ENCODE data around the gene CAMSAP2. TPM values are rescaled to one million over a fixed set of nuclear protein-coding genes. Genes with fewer than 3 reads are reported as not detected.

Gene CAMSAP2
- total RNA-seq, 1 donor from 2014 or later = 47.9 TPM

DNA sequence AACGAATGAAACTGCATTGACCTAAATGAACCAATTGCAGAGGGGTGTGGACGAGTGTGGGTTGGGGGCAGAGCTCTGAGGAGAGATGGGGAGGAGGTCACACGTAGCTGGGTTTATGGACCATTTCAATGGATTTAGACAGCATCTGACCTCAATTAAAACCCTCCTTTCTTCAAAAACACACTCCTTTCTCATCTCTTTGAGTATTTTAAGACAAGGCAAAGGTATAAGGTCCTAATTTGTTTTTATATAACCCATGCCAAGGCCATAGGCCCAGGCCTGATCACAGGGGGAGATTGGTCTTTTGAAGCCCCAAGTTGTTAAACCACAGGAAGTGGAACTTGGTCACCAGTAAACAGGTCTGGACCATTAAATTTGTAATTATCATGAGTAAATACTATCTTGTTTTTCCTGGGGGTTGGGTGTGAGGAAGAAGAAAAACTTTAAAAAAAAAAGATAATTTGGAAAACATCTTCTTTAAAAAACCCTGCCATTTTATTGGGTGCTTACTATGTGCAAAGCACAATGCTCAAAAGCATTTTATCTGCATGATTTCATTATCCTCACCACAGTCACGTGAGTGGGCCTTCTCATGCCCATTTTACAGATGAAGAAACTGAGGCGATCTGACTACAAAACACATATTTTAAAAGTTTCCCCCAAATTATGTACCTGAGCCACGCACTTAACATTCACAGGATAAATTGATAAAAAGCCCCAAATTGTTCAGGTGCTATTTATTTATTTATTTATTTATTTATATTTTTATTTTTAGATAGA, 147.1 kb downstream of the CAMSAP2 start:
- Mint-ChIP-seq H3K36me3 (no peaks in the 10 kb centered on the region), H3K9me3 (no peaks in the 10 kb centered on the region), H3K4me1 (peaks cover 4% of the 10 kb centered on the region), H3K4me3 (no peak overlapping the region), H3K27me3 (ENCODE audit: low read depth) (no peaks in the 10 kb centered on the region), H3K27ac (no peak overlapping the region)
- TF ChIP-seq, protein P1, sequence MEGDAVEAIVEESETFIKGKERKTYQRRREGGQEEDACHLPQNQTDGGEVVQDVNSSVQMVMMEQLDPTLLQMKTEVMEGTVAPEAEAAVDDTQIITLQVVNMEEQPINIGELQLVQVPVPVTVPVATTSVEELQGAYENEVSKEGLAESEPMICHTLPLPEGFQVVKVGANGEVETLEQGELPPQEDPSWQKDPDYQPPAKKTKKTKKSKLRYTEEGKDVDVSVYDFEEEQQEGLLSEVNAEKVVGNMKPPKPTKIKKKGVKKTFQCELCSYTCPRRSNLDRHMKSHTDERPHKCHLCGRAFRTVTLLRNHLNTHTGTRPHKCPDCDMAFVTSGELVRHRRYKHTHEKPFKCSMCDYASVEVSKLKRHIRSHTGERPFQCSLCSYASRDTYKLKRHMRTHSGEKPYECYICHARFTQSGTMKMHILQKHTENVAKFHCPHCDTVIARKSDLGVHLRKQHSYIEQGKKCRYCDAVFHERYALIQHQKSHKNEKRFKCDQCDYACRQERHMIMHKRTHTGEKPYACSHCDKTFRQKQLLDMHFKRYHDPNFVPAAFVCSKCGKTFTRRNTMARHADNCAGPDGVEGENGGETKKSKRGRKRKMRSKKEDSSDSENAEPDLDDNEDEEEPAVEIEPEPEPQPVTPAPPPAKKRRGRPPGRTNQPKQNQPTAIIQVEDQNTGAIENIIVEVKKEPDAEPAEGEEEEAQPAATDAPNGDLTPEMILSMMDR (IDR thresholded peaks at IDR 0.05; ENCODE audit: unreplicated experiment) = no peak
- DNase-seq (ENCODE audit: low spot score in 2 of 2, unreplicated experiment in 2 of 2) = no peak

DNA sequence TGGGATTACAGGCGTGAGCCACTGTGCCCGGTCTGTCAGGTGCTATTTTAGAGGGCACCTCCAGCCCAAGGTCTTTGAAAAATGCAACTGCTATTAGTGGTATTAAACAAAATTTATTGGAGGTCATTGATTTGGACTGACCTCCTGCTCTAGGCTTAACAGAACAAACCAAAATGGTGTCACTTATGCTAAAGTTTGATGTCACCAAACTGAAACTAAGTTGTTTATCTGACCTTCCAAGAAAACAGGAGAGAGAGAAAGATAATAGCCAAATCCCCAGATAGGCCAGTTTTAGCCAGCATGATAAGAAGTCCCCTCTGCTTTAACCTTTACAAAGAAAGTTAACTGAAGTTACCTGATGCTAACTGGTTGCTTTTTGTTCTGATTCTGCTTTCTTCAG, 147.9 kb downstream of the CAMSAP2 start:
- DNase-seq (ENCODE audit: low spot score in 2 of 2, unreplicated experiment in 2 of 2) = no peak
- Mint-ChIP-seq H3K4me3 (no peak overlapping the region), H3K36me3 (no peaks in the 10 kb centered on the region), H3K9me3 (no peaks in the 10 kb centered on the region), H3K27me3 (ENCODE audit: low read depth) (no peaks in the 10 kb centered on the region), H3K4me1 (peaks cover 6% of the 10 kb centered on the region), H3K27ac (no peak overlapping the region)
- TF ChIP-seq, protein P1 (IDR thresholded peaks at IDR 0.05; ENCODE audit: unreplicated experiment) = no peak

- no peak for DNase-seq (ENCODE audit: low spot score in 2 of 2, unreplicated experiment in 2 of 2)
- H3K4me3 Mint-ChIP-seq = no peak overlapping the region
- TF ChIP-seq, protein P1 (IDR thresholded peaks at IDR 0.05; ENCODE audit: unreplicated experiment) = no peak
- H3K27ac Mint-ChIP-seq = no peak overlapping the region
- no peaks in the 10 kb centered on the region for H3K9me3 Mint-ChIP-seq
- H3K4me1 Mint-ChIP-seq = peaks cover 8% of the 10 kb centered on the region
- no peaks in the 10 kb centered on the region for H3K36me3 Mint-ChIP-seq
- no peaks in the 10 kb centered on the region for H3K27me3 Mint-ChIP-seq (ENCODE audit: low read depth)
These were observed 148.3 kb downstream of the CAMSAP2 start for GRCh38 chr1:200887036-200887435.

DNA sequence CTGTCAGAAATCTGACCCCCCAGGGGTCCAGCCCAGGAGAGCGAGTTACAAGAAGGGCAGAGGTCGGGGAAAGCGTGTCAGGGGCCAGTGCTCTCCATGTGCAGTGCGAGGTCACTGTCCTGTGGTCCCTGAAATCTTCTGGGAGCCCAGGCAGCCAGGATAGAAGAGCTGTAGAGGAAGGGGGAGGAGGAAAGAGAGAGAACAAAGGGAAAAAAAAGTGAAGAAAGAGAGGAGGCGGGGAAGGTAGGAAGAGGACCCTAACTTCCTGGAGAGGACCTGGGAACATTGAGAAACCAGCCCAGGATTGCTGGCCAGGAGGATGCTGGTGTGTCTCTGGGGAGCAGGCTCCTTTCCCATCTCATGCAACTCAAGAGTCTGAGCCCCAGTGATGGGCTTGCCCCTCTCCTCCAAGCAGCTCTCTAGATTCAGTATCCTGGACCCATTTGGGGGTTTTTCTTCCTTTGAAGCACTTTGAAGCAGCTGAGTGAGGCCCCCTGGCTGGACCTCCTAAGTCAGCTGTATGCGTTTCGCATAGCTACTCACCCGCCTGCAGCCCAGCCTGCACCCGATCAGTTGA, 149.2 kb downstream of the CAMSAP2 start:
- Mint-ChIP-seq H3K4me1 (peaks cover 17% of the 10 kb centered on the region), H3K9me3 (no peaks in the 10 kb centered on the region)

GRCh38 chr1:200888349-200888838, 149.7 kb downstream of the CAMSAP2 start:
- H3K27ac Mint-ChIP-seq = no peak overlapping the region
- no peaks in the 10 kb centered on the region for H3K36me3 Mint-ChIP-seq
- TF ChIP-seq, protein P1 (IDR thresholded peaks at IDR 0.05; ENCODE audit: unreplicated experiment) = no peak
- no peaks in the 10 kb centered on the region for H3K27me3 Mint-ChIP-seq (ENCODE audit: low read depth)
- H3K9me3 Mint-ChIP-seq = no peaks in the 10 kb centered on the region
- peaks cover 21% of the 10 kb centered on the region for H3K4me1 Mint-ChIP-seq
- H3K4me3 Mint-ChIP-seq = no peak overlapping the region
- DNase-seq (ENCODE audit: low spot score in 2 of 2, unreplicated experiment in 2 of 2) = no peak

More for the DNA sequence above, 149.2 kb downstream of the CAMSAP2 start:
- Mint-ChIP-seq H3K4me3 (no peak overlapping the region), H3K27ac (no peak overlapping the region), H3K36me3 (no peaks in the 10 kb centered on the region), H3K27me3 (ENCODE audit: low read depth) (no peaks in the 10 kb centered on the region)
- TF ChIP-seq, protein P1 (IDR thresholded peaks at IDR 0.05; ENCODE audit: unreplicated experiment) = no peak
- DNase-seq (ENCODE audit: low spot score in 2 of 2, unreplicated experiment in 2 of 2) = no peak
